Endothelial cell of umbilical vein (primary cell): ENCODE measurements around the gene KIF26B.

Experiments used
- CTCF ChIP-seq, 2 donors: IDR thresholded peaks; 1 replicate in 1 of 2; 2 replicates in 1 of 2; pipeline ENCODE4 v1.5.1; 2011; ENCODE audit warnings: low read length in 2 of 2, mild to moderate bottlenecking in 2 of 2, moderate library complexity in 2 of 2, control low read depth in 1 of 2, inconsistent platforms in 1 of 2, low read depth in 1 of 2; ENCODE audit not compliant: insufficient read depth in 1 of 2; ENCODE audit errors: extremely low read depth in 1 of 2
- EZH2 ChIP-seq: IDR thresholded peaks from 2 replicates; pipeline ENCODE4 v1.6.1; 2012; ENCODE audit warnings: borderline replicate concordance, low read depth, mild to moderate bottlenecking, moderate library complexity, low read length, inconsistent platforms; ENCODE audit not compliant: severe bottlenecking
- FOS ChIP-seq: IDR thresholded peaks from 2 replicates; pipeline ENCODE4 v1.6.1; 2011; ENCODE audit warnings: mild to moderate bottlenecking, low read length, moderate library complexity, borderline replicate concordance; ENCODE audit not compliant: insufficient read depth
- GATA2 ChIP-seq: IDR thresholded peaks from 2 replicates; pipeline ENCODE4 v1.7.0; 2011; ENCODE audit warnings: low read depth, mild to moderate bottlenecking, moderate library complexity, mixed read lengths, low read length; ENCODE audit not compliant: insufficient read length, insufficient read depth
- JUN ChIP-seq: IDR thresholded peaks from 2 replicates; pipeline ENCODE4 v1.6.1; 2011; ENCODE audit warnings: borderline replicate concordance, low read depth; ENCODE audit not compliant: insufficient read length, insufficient read depth
- MAX ChIP-seq: IDR thresholded peaks from 2 replicates; pipeline ENCODE4 v1.6.1; 2011; ENCODE audit not compliant: insufficient read depth, insufficient read length
- POLR2A ChIP-seq: IDR thresholded peaks from 2 replicates; pipeline ENCODE4 v1.6.1; 2012; ENCODE audit warnings: low read depth, mild to moderate bottlenecking, control low read depth, low read length

- TF ChIP-seq CTCF (IDR thresholded peaks at IDR 0.05; ENCODE audit: extremely low read depth in 1 of 2, insufficient read depth in 1 of 2, low read depth in 1 of 2, low read length in 2 of 2) (no peak), JUN (no peak), MAX (no peak), GATA2 (no peak), POLR2A (no peak), EZH2 (no peak), FOS (no peak)
Observed at GRCh38 chr1:245336149-245336983, 181.6 kb downstream of the KIF26B start.
